ENCODE results near the gene SLX4. TPM values are rescaled to one million over a fixed set of nuclear protein-coding genes. Genes with fewer than 3 reads are reported as not detected.

The SLX4 gene
- total RNA-seq, 2 experiments from 2014 or later, result 9.8 to 10.1 TPM

DNA sequence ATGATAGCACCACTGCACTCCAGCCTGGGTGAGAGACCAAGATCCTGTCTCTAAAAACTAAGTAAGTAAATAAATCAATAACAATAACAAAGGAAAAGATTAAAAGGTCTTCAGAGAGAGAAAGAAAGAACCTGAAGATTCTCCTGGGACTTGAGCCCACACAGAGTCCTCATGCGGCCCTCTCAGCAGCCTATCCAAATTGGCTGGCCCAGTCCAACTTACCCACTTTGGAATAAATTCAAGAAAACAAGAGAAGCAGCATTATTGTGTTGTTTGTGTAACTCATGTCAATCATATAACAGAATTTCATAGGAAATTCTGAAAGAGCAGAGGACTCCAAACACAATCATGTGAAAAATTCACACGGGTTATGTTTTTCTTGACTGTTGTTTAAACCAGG is 3.8 kb downstream of the SLX4 start:
- POLR2A ChIA-PET, result no interaction called here

DNA sequence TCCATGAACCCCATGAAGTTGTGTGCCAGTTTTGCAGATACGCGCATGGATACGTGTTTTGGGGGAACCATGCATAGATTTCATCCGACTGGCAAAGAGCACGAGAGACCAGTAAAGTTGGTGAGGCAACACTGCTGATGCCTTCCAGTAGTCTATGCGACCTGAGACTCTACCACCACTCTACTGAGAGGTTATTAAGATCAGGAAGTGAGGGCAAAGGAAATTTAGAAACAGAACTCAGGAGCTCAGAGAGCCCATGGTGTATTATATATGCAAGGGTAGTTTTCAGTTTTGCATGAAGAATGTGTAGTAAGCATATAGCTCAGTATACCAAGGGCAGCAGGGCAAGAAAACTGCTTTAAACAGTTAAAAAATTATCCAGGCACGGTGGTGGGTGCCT is 4.2 kb downstream of the SLX4 start:
- intact Hi-C loops (cut with micrococcal nuclease), result no loop called here
- Mint-ChIP-seq H3K9me3 (no peaks in the 10 kb centered on the region), H3K27me3 (no peaks in the 10 kb centered on the region), H3K4me1 (ENCODE audit: low read depth) (peaks cover 10% of the 10 kb centered on the region), H3K36me3 (ENCODE audit: low read depth) (peaks cover 11% of the 10 kb centered on the region), H3K27ac (no peak overlapping the region), H3K4me3 (no peak overlapping the region)
- ChIA-PET CTCF (interaction anchor here (0.7 kb wide), 1 partner anchor 47 kb away, joined by 3 read pairs; no protein-coding TSS in a partner anchor), POLR2A (no interaction called here)
- ATAC-seq (no peak), DNase-seq (no peak)
- TF ChIP-seq, protein P1, sequence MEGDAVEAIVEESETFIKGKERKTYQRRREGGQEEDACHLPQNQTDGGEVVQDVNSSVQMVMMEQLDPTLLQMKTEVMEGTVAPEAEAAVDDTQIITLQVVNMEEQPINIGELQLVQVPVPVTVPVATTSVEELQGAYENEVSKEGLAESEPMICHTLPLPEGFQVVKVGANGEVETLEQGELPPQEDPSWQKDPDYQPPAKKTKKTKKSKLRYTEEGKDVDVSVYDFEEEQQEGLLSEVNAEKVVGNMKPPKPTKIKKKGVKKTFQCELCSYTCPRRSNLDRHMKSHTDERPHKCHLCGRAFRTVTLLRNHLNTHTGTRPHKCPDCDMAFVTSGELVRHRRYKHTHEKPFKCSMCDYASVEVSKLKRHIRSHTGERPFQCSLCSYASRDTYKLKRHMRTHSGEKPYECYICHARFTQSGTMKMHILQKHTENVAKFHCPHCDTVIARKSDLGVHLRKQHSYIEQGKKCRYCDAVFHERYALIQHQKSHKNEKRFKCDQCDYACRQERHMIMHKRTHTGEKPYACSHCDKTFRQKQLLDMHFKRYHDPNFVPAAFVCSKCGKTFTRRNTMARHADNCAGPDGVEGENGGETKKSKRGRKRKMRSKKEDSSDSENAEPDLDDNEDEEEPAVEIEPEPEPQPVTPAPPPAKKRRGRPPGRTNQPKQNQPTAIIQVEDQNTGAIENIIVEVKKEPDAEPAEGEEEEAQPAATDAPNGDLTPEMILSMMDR (IDR thresholded peaks at IDR 0.05), result no peak

More for the DNA sequence above, 3.8 kb downstream of the SLX4 start:
- Mint-ChIP-seq H3K4me1 (ENCODE audit: low read depth) (peaks cover 12% of the 10 kb centered on the region), H3K4me3 (no peak overlapping the region), H3K27ac (no peak overlapping the region), H3K9me3 (no peaks in the 10 kb centered on the region), H3K36me3 (ENCODE audit: low read depth) (peaks cover 12% of the 10 kb centered on the region), H3K27me3 (no peaks in the 10 kb centered on the region)
- TF ChIP-seq, protein P1 (IDR thresholded peaks at IDR 0.05), result no peak
- ATAC-seq (no peak), DNase-seq (no peak)
- intact Hi-C loops (cut with micrococcal nuclease), result no loop called here
- CTCF ChIA-PET, result no interaction called here

DNA sequence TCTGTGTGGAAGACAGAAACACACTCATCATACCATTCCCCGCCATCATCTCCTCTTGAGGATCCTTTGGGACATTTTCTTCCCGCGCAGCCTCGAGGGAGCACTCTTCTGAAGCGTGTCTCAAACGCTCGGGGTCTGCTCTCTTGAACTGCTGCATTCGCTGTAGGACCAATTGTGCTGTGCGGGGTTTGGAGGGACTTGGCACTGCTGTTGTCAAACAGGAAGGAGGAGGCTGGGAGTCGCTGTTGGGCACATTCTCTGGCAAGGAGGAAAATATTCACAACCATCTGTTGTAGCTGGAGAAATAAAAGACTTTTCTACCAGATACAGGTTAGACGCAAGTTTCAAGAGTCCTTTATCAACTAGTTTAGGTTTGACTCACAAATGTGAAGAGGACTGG is 5.0 kb downstream of the SLX4 start:
- no peaks in the 10 kb centered on the region for H3K27me3 Mint-ChIP-seq
- DNase-seq (no peak), ATAC-seq (no peak)
- H3K9me3 Mint-ChIP-seq, result no peaks in the 10 kb centered on the region
- peaks cover 10% of the 10 kb centered on the region for H3K4me1 Mint-ChIP-seq (ENCODE audit: low read depth)
- TF ChIP-seq, protein P1 (IDR thresholded peaks at IDR 0.05), result no peak
- ChIA-PET CTCF (interaction anchor here (0.7 kb wide), 1 partner anchor 47 kb away, joined by 3 read pairs; no protein-coding TSS in a partner anchor), POLR2A (no interaction called here)
- peaks cover 11% of the 10 kb centered on the region for H3K36me3 Mint-ChIP-seq (ENCODE audit: low read depth)
- H3K27ac Mint-ChIP-seq, result no peak overlapping the region
- intact Hi-C loops (cut with micrococcal nuclease), result no loop called here
- no peak overlapping the region for H3K4me3 Mint-ChIP-seq

DNA sequence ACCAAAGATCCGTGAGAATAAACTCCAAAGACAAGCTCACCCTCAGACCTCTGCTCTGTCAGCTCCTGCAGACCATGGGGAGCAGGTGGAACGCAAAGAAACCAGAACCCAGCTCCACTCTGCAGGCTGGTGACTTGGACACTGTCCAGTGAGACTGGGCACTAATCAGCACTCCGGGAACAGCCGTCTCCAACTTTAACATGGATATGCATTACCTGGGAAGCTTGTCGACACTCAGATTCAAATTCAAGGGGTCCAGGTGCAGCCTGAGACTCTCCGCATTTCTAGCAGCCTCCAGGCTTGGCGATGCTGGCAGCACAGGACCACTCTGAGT is 9.1 kb downstream of the SLX4 start:
- Mint-ChIP-seq H3K27me3 (no peaks in the 10 kb centered on the region), H3K36me3 (ENCODE audit: low read depth) (peaks cover 23% of the 10 kb centered on the region)
- POLR2A ChIA-PET, result interaction anchor here (0.6 to 0.8 kb wide), 2 partner anchors 8 to 34 kb away, joined by 3 read pairs; no protein-coding TSS in a partner anchor

DNA sequence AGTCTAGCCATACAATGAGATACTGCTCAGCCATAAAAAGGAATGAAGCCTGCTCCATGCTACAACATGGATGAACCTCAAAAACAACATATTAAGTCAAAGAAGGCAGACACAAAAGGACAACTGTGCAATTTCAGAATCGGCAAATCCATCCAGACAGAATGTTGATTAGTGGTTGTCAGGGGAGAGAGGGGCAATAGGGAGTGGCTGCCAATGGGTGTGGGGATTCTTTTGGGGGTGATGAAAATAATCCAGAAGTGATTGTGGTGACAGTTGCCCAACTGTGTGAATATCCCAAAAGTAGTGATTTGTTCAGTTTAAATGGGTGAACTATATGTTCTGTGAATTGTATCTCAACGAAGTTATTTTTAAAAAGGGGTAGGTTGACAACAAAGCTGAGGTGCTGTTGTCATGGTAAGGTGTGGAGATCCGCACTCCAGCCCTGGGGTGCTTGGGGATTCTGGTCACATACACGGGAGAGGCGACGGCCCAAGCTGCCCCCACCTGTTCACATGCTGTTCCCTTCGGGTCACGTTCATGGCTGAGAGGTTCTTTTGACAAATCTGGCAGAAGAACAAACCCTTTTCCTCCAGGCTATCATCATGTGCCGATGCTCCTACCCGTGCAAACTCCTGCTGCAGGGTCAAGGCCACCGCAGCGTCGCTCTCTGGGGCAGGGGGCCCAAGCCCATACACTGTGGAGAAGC is 9.6 kb downstream of the SLX4 start:
- H3K4me1 Mint-ChIP-seq (ENCODE audit: low read depth), result no peaks in the 10 kb centered on the region
- H3K27me3 Mint-ChIP-seq, result no peaks in the 10 kb centered on the region
- DNase-seq (no peak), ATAC-seq (no peak)
- TF ChIP-seq, protein P1 (IDR thresholded peaks at IDR 0.05), result no peak
- no peak overlapping the region for H3K4me3 Mint-ChIP-seq
- no peak overlapping the region for H3K27ac Mint-ChIP-seq
- H3K9me3 Mint-ChIP-seq, result no peaks in the 10 kb centered on the region
- intact Hi-C loops (cut with micrococcal nuclease), result no loop called here
- ChIA-PET CTCF (no interaction called here), POLR2A (no interaction called here)
- H3K36me3 Mint-ChIP-seq (ENCODE audit: low read depth), result peaks cover 23% of the 10 kb centered on the region

More for the DNA sequence above, 9.1 kb downstream of the SLX4 start:
- Mint-ChIP-seq H3K9me3 (no peaks in the 10 kb centered on the region), H3K4me3 (no peak overlapping the region), H3K27ac (no peak overlapping the region), H3K4me1 (ENCODE audit: low read depth) (no peaks in the 10 kb centered on the region)
- no peak for ATAC-seq
- no peak for DNase-seq
- CTCF ChIA-PET, result no interaction called here
- TF ChIP-seq, protein P1 (IDR thresholded peaks at IDR 0.05), result no peak
- intact Hi-C loops (cut with micrococcal nuclease), result no loop called here

Data from activated CD8-positive, alpha-beta T cell treated with anti-CD3 and anti-CD28 coated beads for 36 hours (primary cell).